ENCODE measurements around the gene OBP2A.

GRCh38 chr9:135505406-135506187 lies 40.3 kb upstream of the OBP2A start:
- TF ChIP-seq, protein P1, sequence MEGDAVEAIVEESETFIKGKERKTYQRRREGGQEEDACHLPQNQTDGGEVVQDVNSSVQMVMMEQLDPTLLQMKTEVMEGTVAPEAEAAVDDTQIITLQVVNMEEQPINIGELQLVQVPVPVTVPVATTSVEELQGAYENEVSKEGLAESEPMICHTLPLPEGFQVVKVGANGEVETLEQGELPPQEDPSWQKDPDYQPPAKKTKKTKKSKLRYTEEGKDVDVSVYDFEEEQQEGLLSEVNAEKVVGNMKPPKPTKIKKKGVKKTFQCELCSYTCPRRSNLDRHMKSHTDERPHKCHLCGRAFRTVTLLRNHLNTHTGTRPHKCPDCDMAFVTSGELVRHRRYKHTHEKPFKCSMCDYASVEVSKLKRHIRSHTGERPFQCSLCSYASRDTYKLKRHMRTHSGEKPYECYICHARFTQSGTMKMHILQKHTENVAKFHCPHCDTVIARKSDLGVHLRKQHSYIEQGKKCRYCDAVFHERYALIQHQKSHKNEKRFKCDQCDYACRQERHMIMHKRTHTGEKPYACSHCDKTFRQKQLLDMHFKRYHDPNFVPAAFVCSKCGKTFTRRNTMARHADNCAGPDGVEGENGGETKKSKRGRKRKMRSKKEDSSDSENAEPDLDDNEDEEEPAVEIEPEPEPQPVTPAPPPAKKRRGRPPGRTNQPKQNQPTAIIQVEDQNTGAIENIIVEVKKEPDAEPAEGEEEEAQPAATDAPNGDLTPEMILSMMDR (conservative IDR thresholded peaks at IDR 0.05 in 1 of 2, IDR thresholded peaks at IDR 0.05 in 1 of 2; ENCODE audit: extremely low read depth in 1 of 2, insufficient read depth in 1 of 2, low read depth in 1 of 2, low read length in 2 of 2), result no peak
- no peak for TF ChIP-seq EZH2 (IDR thresholded peaks at IDR 0.05; ENCODE audit: borderline replicate concordance, low read length)

Measured in mammary epithelial cell (primary cell).